HEK293 (cell line): Measurements from ENCODE around the gene FOXP3.

Source experiments
- CTCF ChIA-PET: fragments of 350-600 bp; formaldehyde crosslinking; extraction: SDS; loops from one replicate; lab custom pipeline; 2021; ENCODE audit warnings: antibody characterized with exemption; lab: Yijun Ruan, JAX
- POLR2A ChIA-PET: fragments of 300-600 bp; formaldehyde crosslinking; extraction: SDS; loops from one replicate; lab custom pipeline; 2020; ENCODE audit warnings: antibody characterized with exemption, inconsistent platforms; lab: Yijun Ruan, JAX
- H3K27ac ChIP-seq: fragments of 200-500 bp; sonication (Bioruptor generic); 2 replicates; pipeline ENCODE4 v1.5.1; 2014; ENCODE audit warnings: low read depth, low read length, control low read depth, inconsistent platforms; ENCODE audit errors: extremely low read depth
- H3K36me3 ChIP-seq, 2 experiments: fragments of 200-500 bp in 1 of 2; sonication (Bioruptor generic) in 1 of 2; 1 replicate in 1 of 2; 2 replicates in 1 of 2; pipeline ENCODE4 v1.5.1; 2014 to 2017; ENCODE audit warnings: inconsistent platforms in 2 of 2, low read length in 2 of 2; ENCODE audit not compliant: control insufficient read depth in 2 of 2, insufficient read depth in 1 of 2
- H3K4me1 ChIP-seq: fragments of 200-500 bp; sonication (Bioruptor generic); 2 replicates; pipeline ENCODE4 v1.5.1; 2014; ENCODE audit warnings: mild to moderate bottlenecking, low read length, inconsistent platforms; ENCODE audit not compliant: control insufficient read depth, insufficient read depth
- H3K4me3 ChIP-seq: 2 replicates; pipeline ENCODE4 v1.5.1; 2011; ENCODE audit warnings: low read depth, mild to moderate bottlenecking, control low read depth, low read length, moderate library complexity
- H3K9me3 ChIP-seq: fragments of 200-500 bp; sonication (Bioruptor generic); 2 replicates; pipeline ENCODE4 v1.5.1; 2014; ENCODE audit warnings: low read depth, low read length, inconsistent platforms; ENCODE audit not compliant: control insufficient read depth, insufficient read depth
- EGR2 ChIP-seq: fragments of 450-650 bp; formaldehyde crosslinking; IDR thresholded peaks from 2 replicates; pipeline ENCODE4 v1.5.1; 2016; ENCODE audit warnings: low read depth, missing biosample characterization, missing genetic modification characterization
- HOXA7 ChIP-seq: sonication (generic); formaldehyde crosslinking; IDR thresholded peaks from 2 replicates; pipeline ENCODE4 v1.8.1; 2022; ENCODE audit warnings: missing genetic modification reagents, borderline replicate concordance
- PRDM1 ChIP-seq: fragments of 450-650 bp; formaldehyde crosslinking; IDR thresholded peaks from 2 replicates; pipeline ENCODE4; 2016; ENCODE audit warnings: missing biosample characterization, missing genetic modification characterization
- ZBTB20 ChIP-seq: fragments of 450-650 bp; formaldehyde crosslinking; IDR thresholded peaks from 2 replicates; pipeline ENCODE4 v1.5.1; 2016; ENCODE audit warnings: missing biosample characterization, missing genetic modification characterization
- ZFP37 ChIP-seq: fragments of 450-650 bp; formaldehyde crosslinking; IDR thresholded peaks from 2 replicates; pipeline ENCODE4 v1.5.1; 2016; ENCODE audit warnings: missing biosample characterization, missing genetic modification characterization
- ZNF239 ChIP-seq: fragments of 450-650 bp; formaldehyde crosslinking; IDR thresholded peaks from 2 replicates; pipeline ENCODE4 v1.5.1; 2016; ENCODE audit warnings: missing biosample characterization, missing genetic modification characterization
- ZNF274 ChIP-seq, 2 experiments: fragments of 200-500 bp in 1 of 2; fragments of 450-650 bp in 1 of 2; sonication (Bioruptor generic) in 1 of 2; formaldehyde crosslinking in 1 of 2; IDR thresholded peaks; 2 replicates each; pipeline versions ENCODE4 v1.5.1 to v1.6.1; 2014 to 2016; ENCODE audit warnings: borderline replicate concordance in 1 of 2, inconsistent platforms in 1 of 2, low read length in 1 of 2, missing biosample characterization in 1 of 2, missing genetic modification characterization in 1 of 2
- ZNF324 ChIP-seq: fragments of 450-650 bp; formaldehyde crosslinking; IDR thresholded peaks from 2 replicates; pipeline ENCODE4 v1.5.1; 2016; ENCODE audit warnings: missing biosample characterization, missing genetic modification characterization
- ZNF394 ChIP-seq: fragments of 450-650 bp; formaldehyde crosslinking; IDR thresholded peaks from 2 replicates; pipeline ENCODE4 v1.5.1; 2016; ENCODE audit warnings: missing biosample characterization, missing genetic modification characterization, mild to moderate bottlenecking, moderate library complexity, borderline replicate concordance
- ZNF529 ChIP-seq: fragments of 450-650 bp; formaldehyde crosslinking; IDR thresholded peaks from 2 replicates; pipeline ENCODE4 v1.5.1; 2017; ENCODE audit warnings: missing genetic modification characterization, missing biosample characterization; ENCODE audit not compliant: insufficient replicate concordance
- ZNF571 ChIP-seq: fragments of 450-650 bp; formaldehyde crosslinking; IDR thresholded peaks from 2 replicates; pipeline ENCODE4 v1.5.0; 2017; ENCODE audit warnings: missing biosample characterization, missing genetic modification characterization
- ZNF626 ChIP-seq: fragments of 450-650 bp; sonication (Bioruptor Pico); formaldehyde crosslinking; IDR thresholded peaks from 2 replicates; pipeline ENCODE4 v1.5.1; 2018; ENCODE audit warnings: missing biosample characterization, missing genetic modification characterization, inconsistent platforms
- ZNF747 ChIP-seq: fragments of 450-650 bp; formaldehyde crosslinking; IDR thresholded peaks from 2 replicates; pipeline ENCODE4 v1.5.1; 2016; ENCODE audit warnings: missing biosample characterization, missing genetic modification characterization
- ZNF776 ChIP-seq: fragments of 450-650 bp; formaldehyde crosslinking; IDR thresholded peaks from 2 replicates; pipeline ENCODE4 v1.5.0; 2017; ENCODE audit warnings: missing biosample characterization, missing genetic modification characterization, borderline replicate concordance
- ZXDB ChIP-seq: fragments of 450-650 bp; formaldehyde crosslinking; IDR thresholded peaks from 2 replicates; pipeline ENCODE4 v1.5.1; 2016; ENCODE audit warnings: missing biosample characterization, missing genetic modification characterization
- TF ChIP-seq, protein P1 (sequence below): fragments of 450-650 bp; formaldehyde crosslinking; IDR thresholded peaks from 2 replicates; pipeline ENCODE4 v1.5.1; 2016; ENCODE audit warnings: missing biosample characterization, missing genetic modification characterization

The FOXP3 gene

GRCh38 chrX:49264460-49264859, at the start of gene FOXP3:
Gene FOXP3 (minus strand): TSS chrX:49264710. CDS start chrX:49258505, 6,205 bp downstream.
- ChIA-PET POLR2A (no interaction called here), CTCF (no interaction called here)
- TF ChIP-seq ZBTB20 (tag by site-specific recombination) (no peak), ZNF394 (tag by site-specific recombination) (no peak), ZFP37 (tag by site-specific recombination) (no peak), ZNF626 (no peak), ZNF571 (tag by site-specific recombination) (no peak)
- H3K36me3 ChIP-seq = no peaks in the 10 kb centered on the region
- no peak within 1 kb of the TSS for H3K4me3 ChIP-seq
- H3K9me3 ChIP-seq = no peaks in the 10 kb centered on the region
- no peaks in the 10 kb centered on the region for H3K4me1 ChIP-seq
- no peak within 1 kb of the TSS for H3K27ac ChIP-seq

DNA sequence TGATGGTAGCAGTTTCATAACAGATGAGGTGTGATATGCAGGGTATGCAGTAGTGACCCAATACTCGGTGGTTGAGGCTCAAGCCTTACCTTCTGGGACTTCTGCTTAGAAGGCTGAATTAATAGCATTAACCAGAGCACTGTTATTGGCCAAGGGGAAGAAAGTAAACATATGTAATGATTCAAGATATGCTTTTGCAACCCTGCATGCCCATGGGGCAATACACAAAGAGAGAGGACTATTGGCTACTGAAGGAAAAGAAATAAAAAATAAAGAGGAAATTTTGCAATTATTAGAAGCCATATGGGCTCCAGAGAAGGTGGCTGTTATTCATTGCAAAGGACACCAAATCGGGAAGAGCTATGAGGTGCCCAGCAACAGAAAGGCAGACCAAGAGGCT, 47.7 kb upstream of the FOXP3 start:
- no peaks in the 10 kb centered on the region for H3K36me3 ChIP-seq
- TF ChIP-seq ZNF274 (IDR thresholded peaks at IDR 0.05; ENCODE audit: low read length) (no peak), ZNF274 (tag by site-specific recombination; IDR thresholded peaks at IDR 0.05; ENCODE audit: borderline replicate concordance) (no peak), ZNF324 (tag by site-specific recombination) (no peak), EGR2 (tag by site-specific recombination) (no peak), HOXA7 (CRISPR knock-in tag) (no peak), ZNF239 (tag by site-specific recombination) (no peak)
- TF ChIP-seq, all 188 proteins: peak for 0
- POLR2A ChIA-PET = no interaction called here

GRCh38 chrX:49310371-49310770, 45.9 kb upstream of the FOXP3 start:
- H3K4me1 ChIP-seq = no peaks in the 10 kb centered on the region
- H3K4me3 ChIP-seq = no peak overlapping the region
- POLR2A ChIA-PET = no interaction called here
- no peaks in the 10 kb centered on the region for H3K9me3 ChIP-seq
- TF ChIP-seq ZNF747 (tag by site-specific recombination) (no peak), ZFP37 (tag by site-specific recombination) (no peak), ZNF529 (tag by site-specific recombination) (no peak), ZXDB (tag by site-specific recombination) (no peak), ZNF776 (no peak)
- TF ChIP-seq, all 188 proteins: peak for 0
- CTCF ChIA-PET = interaction anchor here (0.7 kb wide), 1 partner anchor 310 kb away, joined by 3 read pairs; no protein-coding TSS in a partner anchor
- no peak overlapping the region for H3K27ac ChIP-seq
- H3K36me3 ChIP-seq = no peaks in the 10 kb centered on the region

More for the DNA sequence above, 47.7 kb upstream of the FOXP3 start:
- Histone ChIP-seq H3K27ac (no peak overlapping the region), H3K9me3 (no peaks in the 10 kb centered on the region), H3K4me3 (no peak overlapping the region), H3K4me1 (no peaks in the 10 kb centered on the region)
- CTCF ChIA-PET = no interaction called here

- Histone ChIP-seq H3K9me3 (no peaks in the 10 kb centered on the region), H3K36me3 (no peaks in the 10 kb centered on the region), H3K4me1 (no peaks in the 10 kb centered on the region), H3K27ac (no peak overlapping the region), H3K4me3 (no peak overlapping the region)
- TF ChIP-seq, protein P1, sequence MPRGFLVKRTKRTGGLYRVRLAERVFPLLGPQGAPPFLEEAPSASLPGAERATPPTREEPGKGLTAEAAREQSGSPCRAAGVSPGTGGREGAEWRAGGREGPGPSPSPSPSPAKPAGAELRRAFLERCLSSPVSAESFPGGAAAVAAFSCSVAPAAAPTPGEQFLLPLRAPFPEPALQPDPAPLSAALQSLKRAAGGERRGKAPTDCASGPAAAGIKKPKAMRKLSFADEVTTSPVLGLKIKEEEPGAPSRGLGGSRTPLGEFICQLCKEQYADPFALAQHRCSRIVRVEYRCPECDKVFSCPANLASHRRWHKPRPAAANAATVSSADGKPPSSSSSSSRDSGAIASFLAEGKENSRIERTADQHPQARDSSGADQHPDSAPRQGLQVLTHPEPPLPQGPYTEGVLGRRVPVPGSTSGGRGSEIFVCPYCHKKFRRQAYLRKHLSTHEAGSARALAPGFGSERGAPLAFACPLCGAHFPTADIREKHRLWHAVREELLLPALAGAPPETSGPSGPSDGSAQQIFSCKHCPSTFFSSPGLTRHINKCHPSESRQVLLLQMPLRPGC (tag by site-specific recombination) = no peak
- peak; percentile 45; the same call in 1 of the 2 replicates for TF ChIP-seq PRDM1 (tag by site-specific recombination)
- ChIA-PET CTCF (interaction anchor here (0.7 kb wide), 1 partner anchor 310 kb away, joined by 3 read pairs; no protein-coding TSS in a partner anchor), POLR2A (no interaction called here)
Measured at GRCh38 chrX:49309401-49309981, 45.0 kb upstream of the FOXP3 start.
